Natural killer cell treated with Interleukin-12 subunit alpha and Interleukin-12 subunit beta and Interleukin-15 and Interleukin-18, amount 100 ng/mL, for 72 hours (primary cell): ENCODE data around the gene RRM1. TPM values are rescaled to one million over a fixed set of nuclear protein-coding genes. Genes with fewer than 3 reads are reported as not detected.
A peak's percentile ranks its signal among the peaks of the same experiment; 100 is the strongest.

ENCODE experiments used
- ATAC-seq, 2 donors: fragments of 150-1000 bp; cut with Tn5 transposase in 1 of 2; sonication (Bioruptor Pico), chemical (Tn5 transposase) in 1 of 2; 2 replicates each; pipeline ENCODE4 v1.10.0; 2021
- DNase-seq: peaks from one replicate; pipeline ENCODE4 v3.0.0; 2022; ENCODE audit warnings: low spot score
- H3K27ac Mint-ChIP-seq, 2 donors: 1 replicate in 1 of 2; 2 replicates in 1 of 2; pipeline ENCODE4 v1.8.0; 2022; ENCODE audit warnings: mixed read lengths in 2 of 2, mild to moderate bottlenecking in 1 of 2, moderate library complexity in 1 of 2
- H3K27me3 Mint-ChIP-seq, 2 donors: 1 replicate in 1 of 2; 2 replicates in 1 of 2; pipeline ENCODE4 v1.8.0; 2022; ENCODE audit warnings: mixed read lengths in 2 of 2
- H3K36me3 Mint-ChIP-seq: one replicate; pipeline ENCODE4 v1.8.0; 2022; ENCODE audit warnings: mixed read lengths
- H3K4me1 Mint-ChIP-seq, 2 donors: 1 replicate in 1 of 2; 2 replicates in 1 of 2; pipeline ENCODE4 v1.8.0; 2022; ENCODE audit warnings: low read depth in 2 of 2, mixed read lengths in 2 of 2, mild to moderate bottlenecking in 1 of 2
- H3K4me3 Mint-ChIP-seq: one replicate; pipeline ENCODE4 v1.8.0; 2022; ENCODE audit warnings: mixed read lengths
- H3K9me3 Mint-ChIP-seq: 2 replicates; pipeline ENCODE4 v1.8.0; 2022; ENCODE audit warnings: mixed read lengths
- total RNA-seq, 2 donors: library from RNA; stranded (reverse); gene quantifications; one replicate each; pipeline ENCODE4 v1.2.3, GENCODE V29; 2022

RRM1 gene
- total RNA-seq, 2 donors from 2014 or later = 109 to 181 TPM

DNA sequence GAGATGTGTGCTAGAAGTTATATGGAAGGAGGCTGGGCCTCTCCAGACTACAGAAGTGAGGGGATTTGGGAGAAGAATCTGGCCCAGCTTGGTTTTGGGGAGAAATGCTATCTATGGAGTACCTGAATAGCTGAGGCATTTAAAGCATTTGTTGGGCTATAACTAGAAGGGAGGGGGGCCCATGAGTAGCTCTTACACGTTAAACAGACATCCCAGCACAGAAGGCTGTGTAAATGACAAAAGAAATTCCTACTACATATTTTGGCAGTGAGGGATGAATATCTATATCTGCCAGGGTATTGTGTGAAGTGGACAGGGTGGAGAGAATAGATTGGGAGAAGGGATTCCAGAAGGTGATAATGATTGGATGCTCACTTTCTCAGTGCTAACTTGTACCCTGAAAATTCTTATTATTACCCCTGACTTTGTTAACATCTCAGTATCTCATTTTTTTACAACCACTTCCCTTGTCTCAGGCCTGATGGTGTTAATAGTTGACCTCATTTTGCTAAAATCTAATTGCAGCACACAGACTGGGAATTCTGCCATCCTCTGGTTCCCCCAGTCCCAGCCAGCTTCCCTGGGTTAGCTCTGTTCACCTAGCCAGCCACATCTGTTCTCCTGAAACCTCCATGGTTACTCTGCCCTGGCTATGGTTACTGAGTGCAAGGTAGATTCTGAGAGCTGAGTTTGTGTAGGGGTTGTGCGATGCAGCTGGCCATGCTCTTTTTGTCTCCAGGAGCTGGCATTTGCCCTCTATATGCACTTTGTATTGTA, 28.8 kb upstream of the RRM1 start:
- Mint-ChIP-seq H3K4me3 (no peak overlapping the region), H3K9me3 (no peaks in the 10 kb centered on the region), H3K27me3 (no peaks in the 10 kb centered on the region), H3K27ac (peak overlapping the region; percentile 1 to 60), H3K4me1 (peaks cover 54 to 60% of the 10 kb centered on the region in 2 donors), H3K36me3 (peaks cover 8% of the 10 kb centered on the region)
- no peak for DNase-seq
- ATAC-seq = no peak

GRCh38 chr11:4066910-4067309, 27.7 kb upstream of the RRM1 start:
- no peak for DNase-seq
- no peak overlapping the region for H3K4me3 Mint-ChIP-seq
- H3K4me1 Mint-ChIP-seq = peaks cover 54 to 62% of the 10 kb centered on the region in 2 donors
- ATAC-seq = no peak
- peak overlapping the region in 1 of 2 donors; percentile 31 for H3K27ac Mint-ChIP-seq
- no peaks in the 10 kb centered on the region for H3K27me3 Mint-ChIP-seq
- peaks cover 5% of the 10 kb centered on the region for H3K36me3 Mint-ChIP-seq
- H3K9me3 Mint-ChIP-seq = no peaks in the 10 kb centered on the region

GRCh38 chr11:4068962-4069361, 25.6 kb upstream of the RRM1 start:
- no peaks in the 10 kb centered on the region for H3K9me3 Mint-ChIP-seq
- DNase-seq (no peak), ATAC-seq (no peak)
- H3K4me3 Mint-ChIP-seq = peak overlapping the region; percentile 40
- H3K27me3 Mint-ChIP-seq = no peaks in the 10 kb centered on the region
- peaks cover 64 to 73% of the 10 kb centered on the region in 2 donors for H3K4me1 Mint-ChIP-seq
- peak overlapping the region; percentile 72 to 89 for H3K27ac Mint-ChIP-seq
- peaks cover 5% of the 10 kb centered on the region for H3K36me3 Mint-ChIP-seq

GRCh38 chr11:4071325-4071724, 23.3 kb upstream of the RRM1 start:
- H3K4me3 Mint-ChIP-seq = no peak overlapping the region
- peaks cover 47 to 52% of the 10 kb centered on the region in 2 donors for H3K4me1 Mint-ChIP-seq
- no peaks in the 10 kb centered on the region for H3K27me3 Mint-ChIP-seq
- H3K9me3 Mint-ChIP-seq = no peaks in the 10 kb centered on the region
- peaks cover 5% of the 10 kb centered on the region for H3K36me3 Mint-ChIP-seq
- ATAC-seq (no peak), DNase-seq (no peak)
- peak overlapping the region in 1 of 2 donors; percentile 89 for H3K27ac Mint-ChIP-seq

DNA sequence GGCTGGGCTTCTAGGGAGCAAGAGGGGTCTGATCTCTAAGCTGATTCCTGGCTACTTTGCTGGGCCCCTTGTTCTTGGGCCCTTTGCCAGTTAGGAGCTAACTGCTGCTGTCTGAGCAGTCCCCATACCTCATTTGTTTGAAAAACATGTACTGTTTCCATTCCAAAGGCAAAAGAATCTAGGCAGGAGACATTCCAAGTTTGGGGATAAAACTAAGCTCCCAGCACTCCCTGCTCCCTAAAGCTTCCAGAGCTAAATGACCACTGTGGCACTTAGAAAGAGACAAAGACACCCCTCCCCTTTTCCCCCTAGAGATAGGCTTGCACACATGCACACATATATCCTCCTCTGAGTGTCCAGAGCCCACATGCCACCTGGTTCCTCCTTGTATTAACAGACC, 22.7 kb upstream of the RRM1 start:
- H3K27ac Mint-ChIP-seq = peak overlapping the region; percentile 0 to 32
- DNase-seq = no peak
- no peaks in the 10 kb centered on the region for H3K27me3 Mint-ChIP-seq
- H3K4me1 Mint-ChIP-seq = peaks cover 41 to 46% of the 10 kb centered on the region in 2 donors
- no peaks in the 10 kb centered on the region for H3K9me3 Mint-ChIP-seq
- no peak for ATAC-seq
- H3K36me3 Mint-ChIP-seq = peaks cover 5% of the 10 kb centered on the region
- H3K4me3 Mint-ChIP-seq = no peak overlapping the region

GRCh38 chr11:4072668-4073285, 21.8 kb upstream of the RRM1 start:
- peak; percentile 74 for DNase-seq
- no peaks in the 10 kb centered on the region for H3K9me3 Mint-ChIP-seq
- no peak overlapping the region for H3K4me3 Mint-ChIP-seq
- H3K27me3 Mint-ChIP-seq = no peaks in the 10 kb centered on the region
- peak; percentile 63 to 84 for ATAC-seq
- H3K27ac Mint-ChIP-seq = peak overlapping the region; percentile 0 to 32
- peaks cover 5% of the 10 kb centered on the region for H3K36me3 Mint-ChIP-seq
- H3K4me1 Mint-ChIP-seq = peaks cover 33 to 42% of the 10 kb centered on the region in 2 donors

- peak overlapping the region in 1 of 2 donors; percentile 29 for H3K27ac Mint-ChIP-seq
These were observed 20.3 kb upstream of the RRM1 start for GRCh38 chr11:4074266-4074665.

GRCh38 chr11:4076774-4077173, 17.8 kb upstream of the RRM1 start:
- Mint-ChIP-seq H3K27ac (no peak overlapping the region), H3K36me3 (peaks cover 6% of the 10 kb centered on the region), H3K4me1 (peaks cover 10 to 33% of the 10 kb centered on the region in 2 donors), H3K4me3 (no peak overlapping the region), H3K9me3 (no peaks in the 10 kb centered on the region), H3K27me3 (no peaks in the 10 kb centered on the region)
- DNase-seq (no peak), ATAC-seq (no peak)

More at GRCh38 chr11:4074266-4074665, 20.3 kb upstream of the RRM1 start:
- Mint-ChIP-seq H3K4me3 (no peak overlapping the region), H3K4me1 (peaks cover 21 to 38% of the 10 kb centered on the region in 2 donors), H3K9me3 (no peaks in the 10 kb centered on the region), H3K27me3 (no peaks in the 10 kb centered on the region), H3K36me3 (peaks cover 5% of the 10 kb centered on the region)
- no peak for DNase-seq
- no peak for ATAC-seq

DNA sequence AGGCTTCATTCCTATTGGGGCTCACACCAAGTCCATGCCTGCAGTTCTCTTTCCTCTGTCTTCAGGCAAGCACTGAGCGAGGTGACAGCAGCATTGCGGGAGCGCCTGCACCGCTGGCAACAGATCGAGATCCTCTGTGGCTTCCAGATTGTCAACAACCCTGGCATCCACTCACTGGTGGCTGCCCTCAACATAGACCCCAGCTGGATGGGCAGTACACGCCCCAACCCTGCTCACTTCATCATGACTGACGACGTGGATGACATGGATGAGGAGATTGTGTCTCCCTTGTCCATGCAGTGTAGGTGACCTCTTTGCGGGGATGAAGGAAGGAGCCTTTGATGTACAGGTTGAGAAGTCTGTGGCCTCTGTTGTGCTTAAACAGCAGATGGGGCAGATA, 11.4 kb upstream of the RRM1 start:
- DNase-seq (no peak), ATAC-seq (no peak)
- H3K27me3 Mint-ChIP-seq = no peaks in the 10 kb centered on the region
- peaks cover 17 to 38% of the 10 kb centered on the region in 2 donors for H3K4me1 Mint-ChIP-seq
- H3K27ac Mint-ChIP-seq = peak overlapping the region in 1 of 2 donors; percentile 21
- no peaks in the 10 kb centered on the region for H3K9me3 Mint-ChIP-seq
- H3K36me3 Mint-ChIP-seq = peaks cover 18% of the 10 kb centered on the region
- H3K4me3 Mint-ChIP-seq = no peak overlapping the region

GRCh38 chr11:4084406-4085125, 10.0 kb upstream of the RRM1 start:
- ATAC-seq = no peak
- no peaks in the 10 kb centered on the region for H3K9me3 Mint-ChIP-seq

GRCh38 chr11:4085575-4085974, 9.0 kb upstream of the RRM1 start:
- DNase-seq (no peak), ATAC-seq (no peak)
- Mint-ChIP-seq H3K4me1 (peaks cover 26 to 51% of the 10 kb centered on the region in 2 donors), H3K27ac (no peak overlapping the region), H3K27me3 (no peaks in the 10 kb centered on the region), H3K4me3 (no peak overlapping the region), H3K36me3 (peaks cover 16% of the 10 kb centered on the region), H3K9me3 (no peaks in the 10 kb centered on the region)

More at GRCh38 chr11:4084406-4085125, 10.0 kb upstream of the RRM1 start:
- H3K4me3 Mint-ChIP-seq = no peak overlapping the region
- H3K27ac Mint-ChIP-seq = no peak overlapping the region
- no peak for DNase-seq
- peaks cover 17 to 41% of the 10 kb centered on the region in 2 donors for H3K4me1 Mint-ChIP-seq
- H3K36me3 Mint-ChIP-seq = peaks cover 18% of the 10 kb centered on the region
- H3K27me3 Mint-ChIP-seq = no peaks in the 10 kb centered on the region

- Mint-ChIP-seq H3K27me3 (no peaks in the 10 kb centered on the region), H3K36me3 (peaks cover 12% of the 10 kb centered on the region), H3K4me1 (peaks cover 32 to 49% of the 10 kb centered on the region in 2 donors), H3K9me3 (no peaks in the 10 kb centered on the region), H3K4me3 (peak overlapping the region; percentile 14), H3K27ac (peak overlapping the region; percentile 13 to 60)
- peak in 1 of 2 donors; percentile 55 for ATAC-seq
- no peak for DNase-seq
These were observed 7.8 kb upstream of the RRM1 start for GRCh38 chr11:4086575-4087353.

DNA sequence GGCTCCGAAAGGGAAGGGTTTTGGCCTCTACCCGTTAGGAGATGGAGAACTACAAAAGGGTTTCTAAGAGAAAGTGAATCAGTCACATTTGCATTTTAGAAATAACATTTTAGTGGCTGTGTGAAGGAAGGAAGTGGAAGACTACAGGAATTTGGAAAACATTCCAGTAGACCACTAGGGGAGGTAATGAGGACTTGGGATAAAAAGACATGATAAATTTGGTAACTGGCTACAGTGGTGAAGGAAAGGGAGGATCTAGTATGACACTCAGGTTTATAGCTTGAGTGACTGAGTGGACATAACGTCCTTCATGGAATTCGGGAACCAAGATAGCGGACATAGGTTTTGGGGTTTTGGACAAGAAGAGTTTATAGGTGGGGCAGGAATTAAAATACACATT, 7.0 kb upstream of the RRM1 start:
- Mint-ChIP-seq H3K4me1 (peaks cover 37 to 48% of the 10 kb centered on the region in 2 donors), H3K4me3 (no peak overlapping the region), H3K36me3 (peaks cover 12% of the 10 kb centered on the region), H3K27ac (peak overlapping the region in 1 of 2 donors; percentile 13), H3K27me3 (no peaks in the 10 kb centered on the region), H3K9me3 (no peaks in the 10 kb centered on the region)
- no peak for DNase-seq
- ATAC-seq = no peak
